Measurements from ENCODE around the gene PLEKHG4.

PLEKHG4 gene

DNA sequence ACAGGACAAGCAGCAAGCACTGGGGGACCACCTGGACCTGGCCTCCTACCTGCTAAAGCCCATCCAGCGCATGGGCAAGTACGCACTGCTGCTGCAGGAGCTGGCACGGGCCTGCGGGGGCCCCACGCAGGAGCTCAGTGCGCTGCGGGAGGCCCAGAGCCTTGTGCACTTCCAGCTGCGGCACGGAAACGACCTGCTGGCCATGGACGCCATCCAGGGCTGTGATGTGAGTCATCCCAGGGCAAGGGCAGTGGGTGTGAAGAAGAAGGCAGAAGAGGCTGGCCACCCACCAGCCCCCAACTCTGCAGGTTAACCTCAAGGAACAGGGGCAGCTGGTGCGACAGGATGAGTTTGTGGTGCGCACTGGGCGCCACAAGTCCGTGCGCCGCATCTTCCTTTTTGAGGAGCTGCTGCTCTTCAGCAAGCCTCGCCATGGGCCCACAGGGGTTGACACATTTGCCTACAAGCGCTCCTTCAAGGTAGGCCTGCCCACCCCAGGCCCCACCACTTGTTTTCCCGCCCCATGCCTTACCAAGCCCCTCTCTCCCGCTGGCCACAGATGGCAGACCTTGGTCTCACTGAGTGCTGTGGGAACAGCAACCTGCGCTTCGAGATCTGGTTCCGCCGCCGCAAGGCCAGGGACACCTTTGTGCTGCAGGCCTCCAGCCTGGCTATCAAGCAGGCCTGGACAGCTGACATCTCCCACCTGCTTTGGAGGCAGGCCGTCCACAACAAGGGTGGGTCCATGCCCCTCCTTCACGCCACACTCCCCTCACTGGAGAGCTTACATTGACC is 7.3 kb downstream of the PLEKHG4 start:
- H3K9ac ChIP-seq (ENCODE audit: low read length), result no peak overlapping the region
- H3K4me1 ChIP-seq (ENCODE audit: control insufficient read depth, insufficient read depth, low read length), result peaks cover 5% of the 10 kb centered on the region
- H3K9me3 ChIP-seq (ENCODE audit: control insufficient read depth, low read length), result no peaks in the 10 kb centered on the region
- H3K4me3 ChIP-seq (ENCODE audit: low read length), result no peak overlapping the region
- no peaks in the 10 kb centered on the region for H3K27me3 ChIP-seq (ENCODE audit: control insufficient read depth, insufficient read depth, low read length)
- no peaks in the 10 kb centered on the region for H3K36me3 ChIP-seq (ENCODE audit: control insufficient read depth, insufficient read depth, low read length)

- Histone ChIP-seq H3K9ac (ENCODE audit: low read length) (no peak overlapping the region), H3K4me1 (ENCODE audit: control insufficient read depth, insufficient read depth, low read length) (peaks cover 5% of the 10 kb centered on the region), H3K9me3 (ENCODE audit: control insufficient read depth, low read length) (no peaks in the 10 kb centered on the region), H3K36me3 (ENCODE audit: control insufficient read depth, insufficient read depth, low read length) (no peaks in the 10 kb centered on the region), H3K27me3 (ENCODE audit: control insufficient read depth, insufficient read depth, low read length) (no peaks in the 10 kb centered on the region), H3K4me3 (ENCODE audit: low read length) (no peak overlapping the region)
Observed at GRCh38 chr16:67287960-67288359, 8.6 kb downstream of the PLEKHG4 start.

DNA sequence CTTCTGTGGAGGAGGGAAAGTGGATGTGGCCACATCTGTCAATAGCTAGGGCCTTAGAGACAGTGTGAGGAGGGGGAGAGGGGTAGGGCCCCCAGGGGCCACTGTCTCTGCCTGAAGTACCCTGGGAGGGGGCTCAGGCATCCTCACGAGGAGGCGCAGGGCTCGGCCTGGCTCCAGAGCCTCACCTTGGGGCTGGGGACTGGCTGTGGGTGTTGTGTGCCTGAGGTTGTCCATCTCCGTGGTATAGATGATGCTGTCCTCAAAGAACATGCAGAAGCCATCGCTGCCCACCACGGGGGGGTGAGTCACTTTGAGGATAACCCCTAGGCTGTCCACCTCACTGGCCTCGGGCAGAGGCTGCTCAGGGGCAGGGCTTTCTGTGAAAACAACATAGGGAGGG is 12.1 kb downstream of the PLEKHG4 start:
- H3K9me3 ChIP-seq (ENCODE audit: control insufficient read depth, low read length), result no peaks in the 10 kb centered on the region
- no peak overlapping the region for H3K9ac ChIP-seq (ENCODE audit: low read length)
- no peaks in the 10 kb centered on the region for H3K36me3 ChIP-seq (ENCODE audit: control insufficient read depth, insufficient read depth, low read length)
- no peak overlapping the region for H3K4me3 ChIP-seq (ENCODE audit: low read length)
- H3K27me3 ChIP-seq (ENCODE audit: control insufficient read depth, insufficient read depth, low read length), result peaks cover 5% of the 10 kb centered on the region
- H3K4me1 ChIP-seq (ENCODE audit: control insufficient read depth, insufficient read depth, low read length), result no peaks in the 10 kb centered on the region

- Histone ChIP-seq H3K36me3 (ENCODE audit: control insufficient read depth, insufficient read depth, low read length) (no peaks in the 10 kb centered on the region), H3K4me3 (ENCODE audit: low read length) (no peak overlapping the region), H3K9me3 (ENCODE audit: control insufficient read depth, low read length) (no peaks in the 10 kb centered on the region), H3K27me3 (ENCODE audit: control insufficient read depth, insufficient read depth, low read length) (peaks cover 5% of the 10 kb centered on the region), H3K9ac (ENCODE audit: low read length) (no peak overlapping the region), H3K4me1 (ENCODE audit: control insufficient read depth, insufficient read depth, low read length) (no peaks in the 10 kb centered on the region)
Observed at GRCh38 chr16:67294171-67294757, 14.9 kb downstream of the PLEKHG4 start.

DNA sequence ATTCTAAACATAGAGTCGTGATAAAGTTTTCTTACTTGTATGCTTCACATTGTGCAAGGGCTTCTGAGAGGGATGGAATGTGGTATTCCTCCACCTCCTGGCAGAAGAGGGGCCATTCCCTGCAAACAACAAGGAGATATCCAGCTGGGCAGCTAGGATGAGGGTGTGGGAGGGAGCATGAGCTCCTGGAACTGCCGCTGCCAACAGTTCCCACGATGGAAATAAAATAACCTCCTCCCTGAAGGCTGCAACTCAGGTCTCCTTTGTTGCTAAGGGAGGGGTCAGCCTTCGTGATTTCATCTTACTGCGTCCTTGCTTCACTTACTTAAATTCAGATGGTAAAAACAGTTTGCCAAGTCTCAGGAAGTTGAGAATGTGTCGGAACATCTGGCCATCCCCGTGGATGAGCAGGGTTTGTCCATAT is 15.6 kb downstream of the PLEKHG4 start:
- Histone ChIP-seq H3K9me3 (ENCODE audit: control insufficient read depth, low read length) (no peaks in the 10 kb centered on the region), H3K4me3 (ENCODE audit: low read length) (no peak overlapping the region), H3K9ac (ENCODE audit: low read length) (no peak overlapping the region), H3K27me3 (ENCODE audit: control insufficient read depth, insufficient read depth, low read length) (peaks cover 5% of the 10 kb centered on the region), H3K36me3 (ENCODE audit: control insufficient read depth, insufficient read depth, low read length) (no peaks in the 10 kb centered on the region), H3K4me1 (ENCODE audit: control insufficient read depth, insufficient read depth, low read length) (no peaks in the 10 kb centered on the region)

DNA sequence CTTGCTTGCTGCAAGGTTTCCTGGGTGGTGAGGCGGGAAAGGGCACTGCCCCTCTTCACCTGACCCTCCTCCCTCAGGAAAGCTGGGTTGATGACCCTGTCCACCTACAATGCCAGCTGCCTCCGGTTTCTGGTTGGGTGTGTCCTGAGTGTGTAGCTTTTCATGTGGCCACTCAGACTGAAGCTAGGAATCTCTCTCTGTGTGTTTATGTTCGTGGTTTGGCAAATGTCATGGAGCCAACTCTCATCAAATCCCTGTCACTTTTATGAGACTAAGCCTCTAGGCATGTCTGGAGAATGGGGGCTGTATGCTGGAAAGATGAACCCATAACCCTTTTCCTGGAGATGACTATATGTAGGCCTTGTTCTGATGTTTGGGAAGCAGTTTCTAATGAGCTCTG is 17.1 kb downstream of the PLEKHG4 start:
- H3K4me3 ChIP-seq (ENCODE audit: low read length), result no peak overlapping the region
- no peaks in the 10 kb centered on the region for H3K9me3 ChIP-seq (ENCODE audit: control insufficient read depth, low read length)
- H3K27me3 ChIP-seq (ENCODE audit: control insufficient read depth, insufficient read depth, low read length), result peaks cover 5% of the 10 kb centered on the region
- no peaks in the 10 kb centered on the region for H3K36me3 ChIP-seq (ENCODE audit: control insufficient read depth, insufficient read depth, low read length)
- no peak overlapping the region for H3K9ac ChIP-seq (ENCODE audit: low read length)
- no peaks in the 10 kb centered on the region for H3K4me1 ChIP-seq (ENCODE audit: control insufficient read depth, insufficient read depth, low read length)

DNA sequence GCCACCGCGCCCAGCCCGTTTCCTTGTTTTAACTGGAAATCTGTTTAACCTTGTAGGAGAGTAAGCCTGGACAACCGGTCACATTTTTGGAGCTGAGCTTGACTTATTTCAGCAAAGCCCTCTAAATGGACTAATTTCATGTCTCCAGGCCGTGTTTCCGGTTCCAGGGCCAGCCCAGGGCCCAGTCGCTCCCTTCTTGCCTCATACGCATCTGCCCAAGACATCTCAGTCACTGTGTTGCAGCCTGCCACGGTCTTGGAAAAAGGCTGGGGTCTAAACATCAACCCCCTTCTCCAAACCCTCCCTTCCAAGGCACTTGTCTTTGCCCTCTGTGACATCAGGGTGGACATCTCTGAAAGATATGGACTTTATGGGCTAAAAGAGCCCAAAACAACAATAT is 18.9 kb downstream of the PLEKHG4 start:
- no peaks in the 10 kb centered on the region for H3K9me3 ChIP-seq (ENCODE audit: control insufficient read depth, low read length)
- H3K9ac ChIP-seq (ENCODE audit: low read length), result no peak overlapping the region
- H3K4me1 ChIP-seq (ENCODE audit: control insufficient read depth, insufficient read depth, low read length), result no peaks in the 10 kb centered on the region
- H3K4me3 ChIP-seq (ENCODE audit: low read length), result no peak overlapping the region
- H3K27me3 ChIP-seq (ENCODE audit: control insufficient read depth, insufficient read depth, low read length), result peaks cover 5% of the 10 kb centered on the region
- H3K36me3 ChIP-seq (ENCODE audit: control insufficient read depth, insufficient read depth, low read length), result no peaks in the 10 kb centered on the region

- Histone ChIP-seq H3K27me3 (ENCODE audit: control insufficient read depth, insufficient read depth, low read length) (no peaks in the 10 kb centered on the region), H3K4me3 (ENCODE audit: low read length) (no peak overlapping the region), H3K9me3 (ENCODE audit: control insufficient read depth, low read length) (no peaks in the 10 kb centered on the region), H3K4me1 (ENCODE audit: control insufficient read depth, insufficient read depth, low read length) (no peaks in the 10 kb centered on the region), H3K36me3 (ENCODE audit: control insufficient read depth, insufficient read depth, low read length) (no peaks in the 10 kb centered on the region), H3K9ac (ENCODE audit: low read length) (no peak overlapping the region)
Observed at GRCh38 chr16:67299269-67299668, 19.9 kb downstream of the PLEKHG4 start.

- H3K9me3 ChIP-seq (ENCODE audit: control insufficient read depth, low read length), result no peaks in the 10 kb centered on the region
- H3K36me3 ChIP-seq (ENCODE audit: control insufficient read depth, insufficient read depth, low read length), result no peaks in the 10 kb centered on the region
- no peaks in the 10 kb centered on the region for H3K27me3 ChIP-seq (ENCODE audit: control insufficient read depth, insufficient read depth, low read length)
- no peaks in the 10 kb centered on the region for H3K4me1 ChIP-seq (ENCODE audit: control insufficient read depth, insufficient read depth, low read length)
- no peak overlapping the region for H3K4me3 ChIP-seq (ENCODE audit: low read length)
- no peak overlapping the region for H3K9ac ChIP-seq (ENCODE audit: low read length)
Observed at GRCh38 chr16:67301080-67301782, 21.9 kb downstream of the PLEKHG4 start.

DNA sequence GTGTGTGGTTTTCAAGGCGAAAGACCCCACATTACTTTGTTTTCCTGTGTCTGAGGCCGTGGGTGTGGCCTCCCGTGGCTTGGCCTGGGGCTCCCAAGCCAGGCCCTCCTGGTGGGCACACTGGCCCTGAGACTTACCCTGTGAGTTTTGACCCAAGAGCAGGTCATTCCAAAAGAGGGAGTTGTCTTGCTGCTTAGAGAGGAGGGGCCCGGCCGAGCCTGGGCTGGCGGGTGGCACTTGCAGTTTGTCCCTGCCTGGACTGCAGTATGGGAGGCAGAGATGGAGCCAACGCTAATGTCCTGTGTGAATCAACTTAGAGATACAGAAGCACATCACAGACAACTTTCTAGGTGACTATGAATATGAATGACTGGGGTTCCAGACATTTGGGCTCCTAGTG is 22.7 kb downstream of the PLEKHG4 start:
- H3K9me3 ChIP-seq (ENCODE audit: control insufficient read depth, low read length), result no peaks in the 10 kb centered on the region
- H3K36me3 ChIP-seq (ENCODE audit: control insufficient read depth, insufficient read depth, low read length), result no peaks in the 10 kb centered on the region
- H3K4me3 ChIP-seq (ENCODE audit: low read length), result no peak overlapping the region
- no peaks in the 10 kb centered on the region for H3K27me3 ChIP-seq (ENCODE audit: control insufficient read depth, insufficient read depth, low read length)
- no peaks in the 10 kb centered on the region for H3K4me1 ChIP-seq (ENCODE audit: control insufficient read depth, insufficient read depth, low read length)
- no peak overlapping the region for H3K9ac ChIP-seq (ENCODE audit: low read length)

DNA sequence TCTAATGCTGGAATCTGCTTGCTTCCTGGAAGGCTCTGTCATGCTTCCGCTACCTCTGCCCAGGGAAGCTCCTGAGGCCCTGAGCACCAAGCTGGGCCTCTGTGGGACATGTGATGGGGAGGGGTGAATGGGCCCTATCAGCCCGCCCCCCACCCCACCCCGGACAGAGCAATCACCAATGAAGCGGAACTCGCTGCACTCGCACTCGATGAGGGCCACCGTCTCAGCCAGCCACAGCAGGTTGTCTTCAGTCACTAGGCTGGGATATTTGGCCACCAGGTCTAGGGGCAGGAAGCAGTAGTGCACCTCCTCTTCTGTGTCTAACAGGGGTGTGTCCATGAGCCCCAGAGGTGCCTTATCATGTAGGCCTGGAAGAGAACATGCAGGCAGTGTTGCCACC is 23.6 kb downstream of the PLEKHG4 start:
- H3K4me3 ChIP-seq (ENCODE audit: low read length), result no peak overlapping the region
- H3K27me3 ChIP-seq (ENCODE audit: control insufficient read depth, insufficient read depth, low read length), result no peaks in the 10 kb centered on the region
- no peaks in the 10 kb centered on the region for H3K9me3 ChIP-seq (ENCODE audit: control insufficient read depth, low read length)
- no peaks in the 10 kb centered on the region for H3K4me1 ChIP-seq (ENCODE audit: control insufficient read depth, insufficient read depth, low read length)
- H3K9ac ChIP-seq (ENCODE audit: low read length), result no peak overlapping the region
- no peaks in the 10 kb centered on the region for H3K36me3 ChIP-seq (ENCODE audit: control insufficient read depth, insufficient read depth, low read length)

- H3K9ac ChIP-seq (ENCODE audit: low read length), result no peak overlapping the region
- no peaks in the 10 kb centered on the region for H3K4me1 ChIP-seq (ENCODE audit: control insufficient read depth, insufficient read depth, low read length)
- no peak overlapping the region for H3K4me3 ChIP-seq (ENCODE audit: low read length)
- no peaks in the 10 kb centered on the region for H3K9me3 ChIP-seq (ENCODE audit: control insufficient read depth, low read length)
- H3K36me3 ChIP-seq (ENCODE audit: control insufficient read depth, insufficient read depth, low read length), result no peaks in the 10 kb centered on the region
- H3K27me3 ChIP-seq (ENCODE audit: control insufficient read depth, insufficient read depth, low read length), result no peaks in the 10 kb centered on the region
Observed at GRCh38 chr16:67304020-67304419, 24.7 kb downstream of the PLEKHG4 start.

Measured in mucosa of stomach (tissue), 1 donor.